Measurements from ENCODE around the gene SS18. TPM values are rescaled to one million over a fixed set of nuclear protein-coding genes. Genes with fewer than 3 reads are reported as not detected.

Gene SS18
- total RNA-seq, 1 experiment from 2014 or later: 99.1 TPM

GRCh38 chr18:26059357-26059756 lies 31.1 kb downstream of the SS18 start:
- intact Hi-C loops (cut with micrococcal nuclease; ENCODE audit: unreplicated experiment): no loop called here
- Histone ChIP-seq H3K36me3 (ENCODE audit: control insufficient read depth, insufficient read depth, low read length) (peaks cover 27% of the 10 kb centered on the region), H3K4me3 (ENCODE audit: low read depth in 2 of 2, low read length in 2 of 2) (no peak overlapping the region), H3K27ac (ENCODE audit: low read length) (no peak overlapping the region), H3K4me1 (ENCODE audit: control insufficient read depth, insufficient read depth, low read length) (no peaks in the 10 kb centered on the region), H3K9me3 (ENCODE audit: control insufficient read depth, insufficient read depth, low read depth, low read length) (no peaks in the 10 kb centered on the region), H3K27me3 (ENCODE audit: control insufficient read depth, insufficient read depth, low read length) (no peaks in the 10 kb centered on the region)
- CTCF ChIA-PET: no interaction called here
- TF ChIP-seq REST (IDR thresholded peaks at IDR 0.05; ENCODE audit: insufficient read depth in 1 of 2, low read depth in 2 of 2, low read length in 1 of 2): no peak
- TF ChIP-seq TCF7L2 (IDR thresholded peaks at IDR 0.05; ENCODE audit: low read depth, low read length): no peak
- TF ChIP-seq POLR2AphosphoS5 (IDR thresholded peaks at IDR 0.05; ENCODE audit: low read depth, low read length): no peak
- in situ Hi-C loops (cut with HindIII; ENCODE audit: low pct_unique_long_range_greater_than_20kb, low sequenced_read_pairs): no loop called here
- BruUV-seq (replicated peaks): no TSS peak
- POLR2A ChIA-PET: no interaction called here
- DNase-seq (ENCODE audit: low read depth, low spot score) (no peak), ATAC-seq (no peak)

- ChIA-PET POLR2A (no interaction called here), CTCF (no interaction called here)
- H3K27me3 ChIP-seq (ENCODE audit: control insufficient read depth, insufficient read depth, low read length): no peaks in the 10 kb centered on the region
- BruUV-seq (replicated peaks): no TSS peak
- DNase-seq (ENCODE audit: low read depth, low spot score) (no peak), ATAC-seq (no peak)
- H3K4me3 ChIP-seq (ENCODE audit: low read depth in 2 of 2, low read length in 2 of 2): no peak overlapping the region
- H3K27ac ChIP-seq (ENCODE audit: low read length): no peak overlapping the region
- H3K4me1 ChIP-seq (ENCODE audit: control insufficient read depth, insufficient read depth, low read length): no peaks in the 10 kb centered on the region
- in situ Hi-C loops (cut with HindIII; ENCODE audit: low pct_unique_long_range_greater_than_20kb, low sequenced_read_pairs): no loop called here
- TF ChIP-seq REST (IDR thresholded peaks at IDR 0.05; ENCODE audit: insufficient read depth in 1 of 2, low read depth in 2 of 2, low read length in 1 of 2) (no peak), POLR2AphosphoS5 (IDR thresholded peaks at IDR 0.05; ENCODE audit: low read depth, low read length) (no peak), SIN3A (IDR thresholded peaks at IDR 0.05; ENCODE audit: borderline replicate concordance, insufficient read depth, low read depth, low read length) (no peak), CTCF (IDR thresholded peaks at IDR 0.05) (no peak), TCF7L2 (IDR thresholded peaks at IDR 0.05; ENCODE audit: low read depth, low read length) (no peak)
- intact Hi-C loops (cut with micrococcal nuclease; ENCODE audit: unreplicated experiment): no loop called here
- no peaks in the 10 kb centered on the region for H3K9me3 ChIP-seq (ENCODE audit: control insufficient read depth, insufficient read depth, low read depth, low read length)
- H3K36me3 ChIP-seq (ENCODE audit: control insufficient read depth, insufficient read depth, low read length): peaks cover 36% of the 10 kb centered on the region
Measured at GRCh38 chr18:26057344-26057773, 33.1 kb downstream of the SS18 start.

Measured in Panc1 (cell line).